Choroid plexus epithelial cell (primary cell): ENCODE results near the gene PRLH.

Experiments
- DNase-seq: peaks from one replicate; pipeline ENCODE4 v3.0.0-alpha.2; 2010; ENCODE audit warnings: low read depth
- H3K4me3 ChIP-seq: 2 replicates; pipeline ENCODE4 v1.5.1; 2011; ENCODE audit warnings: low read depth, mild to moderate bottlenecking, control low read depth, low read length, moderate library complexity
- CTCF ChIP-seq: conservative IDR thresholded peaks from 2 replicates; pipeline ENCODE4 v1.5.1; 2011; ENCODE audit warnings: low read depth, mild to moderate bottlenecking, control low read depth, inconsistent platforms, low read length, moderate library complexity

PRLH gene

GRCh38 chr2:237538901-237539300 is 27.5 kb upstream of the PRLH start:
- no peak for DNase-seq
- H3K4me3 ChIP-seq, result no peak overlapping the region
- no peak for TF ChIP-seq CTCF

DNA sequence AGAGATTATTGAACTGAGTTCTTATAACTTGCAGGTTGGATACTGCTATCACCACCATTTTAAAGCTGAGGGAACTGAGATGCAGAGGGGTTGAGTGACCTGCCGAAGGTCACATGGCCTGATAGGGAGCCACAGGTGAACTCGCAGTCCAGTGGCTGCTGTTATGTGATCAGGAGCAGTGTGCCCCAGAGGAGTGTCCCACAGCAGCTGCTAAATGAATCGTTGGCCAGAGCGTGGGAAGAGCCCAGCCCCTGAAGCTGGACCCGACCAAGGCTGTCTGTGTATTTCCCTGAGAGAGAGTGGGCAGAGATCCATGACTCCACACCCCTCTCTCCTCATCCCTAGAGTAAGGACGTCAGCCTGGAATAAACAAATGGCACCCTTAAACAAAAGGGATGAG is 26.7 kb upstream of the PRLH start:
- TF ChIP-seq CTCF, result no peak
- no peak overlapping the region for H3K4me3 ChIP-seq
- DNase-seq, result no peak

GRCh38 chr2:237540223-237540775 is 26.1 kb upstream of the PRLH start:
- DNase-seq, result no peak
- no peak for TF ChIP-seq CTCF
- no peak overlapping the region for H3K4me3 ChIP-seq

DNA sequence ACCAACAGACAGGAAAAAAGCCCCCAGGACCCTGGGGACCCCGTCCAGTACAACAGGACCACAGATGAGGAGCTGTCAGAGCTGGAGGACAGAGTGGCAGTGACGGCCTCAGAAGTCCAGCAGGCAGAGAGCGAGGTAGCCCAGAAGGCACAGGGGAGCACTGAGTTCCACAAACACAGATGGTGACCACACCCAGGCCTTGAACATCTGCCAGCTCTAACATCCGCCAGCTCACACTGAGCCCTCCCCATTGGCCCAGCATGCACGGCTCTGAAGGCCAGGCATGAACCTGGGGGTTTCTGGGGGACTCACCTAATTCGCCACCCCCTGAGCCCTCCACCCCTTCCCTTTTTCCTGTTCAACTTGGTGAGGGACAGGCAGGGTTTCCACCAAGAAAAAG is 25.6 kb upstream of the PRLH start:
- DNase-seq, result peak; percentile 76
- no peak for TF ChIP-seq CTCF
- H3K4me3 ChIP-seq, result no peak overlapping the region

DNA sequence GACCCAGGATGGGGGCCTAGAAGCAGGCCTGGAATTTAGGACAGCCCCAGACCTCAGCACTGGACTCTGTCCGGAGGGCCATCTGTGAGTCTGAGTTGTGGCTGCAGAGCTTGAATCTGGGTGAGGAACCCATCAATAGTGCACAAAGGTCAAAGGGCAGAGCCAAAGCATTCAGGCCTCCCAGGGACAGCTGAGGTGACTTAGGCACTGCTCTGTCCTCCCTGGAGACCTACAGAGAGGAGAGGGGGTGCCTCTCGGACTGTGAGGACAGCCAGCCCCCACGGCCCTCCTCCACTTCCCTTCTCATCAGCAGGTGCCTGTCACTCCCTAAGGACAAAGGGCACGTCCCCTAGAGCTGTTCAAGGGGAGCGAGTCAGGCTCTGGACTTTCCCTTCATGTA is 25.1 kb upstream of the PRLH start:
- DNase-seq, result no peak
- no peak for TF ChIP-seq CTCF
- H3K4me3 ChIP-seq, result no peak overlapping the region

DNA sequence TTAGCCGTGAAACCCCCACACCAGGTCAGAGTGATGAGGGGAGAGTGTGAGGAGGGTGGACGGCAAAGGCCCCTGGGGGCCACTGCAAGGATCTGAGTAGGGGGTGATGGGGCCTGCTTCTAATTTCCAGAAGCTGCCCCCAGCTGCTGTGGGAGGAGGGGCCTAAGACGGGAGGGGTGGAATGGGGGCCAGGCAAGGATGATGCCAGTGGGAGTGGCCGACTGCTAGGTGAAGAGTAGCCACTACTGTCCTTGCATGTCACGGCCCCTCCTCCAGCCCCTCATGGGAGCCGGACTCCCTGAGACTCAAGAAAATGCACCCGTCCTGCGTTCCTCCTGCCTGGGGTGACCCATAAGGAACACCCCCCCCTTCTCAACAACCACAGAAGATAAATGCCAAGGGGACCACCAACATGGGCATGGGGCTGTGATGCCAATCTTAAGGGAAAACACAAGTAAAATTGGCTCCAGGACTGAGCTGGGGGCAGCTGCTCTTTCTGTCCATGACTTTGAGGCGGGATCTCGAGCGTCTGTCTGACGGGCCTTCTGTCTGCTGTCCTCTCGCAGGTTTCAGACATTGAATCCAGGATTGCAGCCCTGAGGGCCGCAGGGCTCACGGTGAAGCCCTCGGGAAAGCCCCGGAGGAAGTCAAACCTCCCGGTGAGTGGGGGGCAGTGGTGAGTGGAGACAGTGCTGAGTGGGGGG is 24.2 kb upstream of the PRLH start:
- no peak for TF ChIP-seq CTCF
- no peak for DNase-seq
- no peak overlapping the region for H3K4me3 ChIP-seq

- no peak overlapping the region for H3K4me3 ChIP-seq
- TF ChIP-seq CTCF, result no peak
- DNase-seq, result no peak
These were observed 20.1 kb upstream of the PRLH start for GRCh38 chr2:237546040-237546875.
